ENCODE measurements around the gene KRT35.

Gene KRT35

GRCh38 chr17:41486316-41486715 lies 5.4 kb upstream of the KRT35 start:
- no peak overlapping the region for H3K4me3 ChIP-seq (ENCODE audit: low read length)
- no peak for TF ChIP-seq ZNF274 (IDR thresholded peaks at IDR 0.05; ENCODE audit: low read depth, low read length)

- no peak for TF ChIP-seq ZNF274 (IDR thresholded peaks at IDR 0.05; ENCODE audit: low read depth, low read length)
- H3K4me3 ChIP-seq (ENCODE audit: low read length) = no peak overlapping the region
Observed at GRCh38 chr17:41484920-41485904, 4.3 kb upstream of the KRT35 start.

GRCh38 chr17:41483991-41484826 lies 3.3 kb upstream of the KRT35 start:
- no peak overlapping the region for H3K4me3 ChIP-seq (ENCODE audit: low read length)
- TF ChIP-seq ZNF274 (IDR thresholded peaks at IDR 0.05; ENCODE audit: low read depth, low read length) = no peak

GRCh38 chr17:41483531-41483930 lies 2.6 kb upstream of the KRT35 start:
- TF ChIP-seq ZNF274 (IDR thresholded peaks at IDR 0.05; ENCODE audit: low read depth, low read length) = no peak
- no peak overlapping the region for H3K4me3 ChIP-seq (ENCODE audit: low read length)

GRCh38 chr17:41480581-41480980 lies 370 bp downstream of the KRT35 start:
- no peak for TF ChIP-seq ZNF274 (IDR thresholded peaks at IDR 0.05; ENCODE audit: low read depth, low read length)
- H3K4me3 ChIP-seq (ENCODE audit: low read length) = no peak overlapping the region

GRCh38 chr17:41480136-41480535 lies 815 bp downstream of the KRT35 start:
- no peak overlapping the region for H3K4me3 ChIP-seq (ENCODE audit: low read length)
- no peak for TF ChIP-seq ZNF274 (IDR thresholded peaks at IDR 0.05; ENCODE audit: low read depth, low read length)

- H3K4me3 ChIP-seq (ENCODE audit: low read length) = no peak overlapping the region
- no peak for TF ChIP-seq ZNF274 (IDR thresholded peaks at IDR 0.05; ENCODE audit: low read depth, low read length)
Observed at GRCh38 chr17:41478237-41478636, 2.7 kb downstream of the KRT35 start.

- no peak overlapping the region for H3K4me3 ChIP-seq (ENCODE audit: low read length)
- TF ChIP-seq ZNF274 (IDR thresholded peaks at IDR 0.05; ENCODE audit: low read depth, low read length) = no peak
Observed at GRCh38 chr17:41476866-41477815, 3.8 kb downstream of the KRT35 start.

GRCh38 chr17:41475421-41475820 lies 5.5 kb downstream of the KRT35 start:
- H3K4me3 ChIP-seq (ENCODE audit: low read length) = no peak overlapping the region
- TF ChIP-seq ZNF274 (IDR thresholded peaks at IDR 0.05; ENCODE audit: low read depth, low read length) = no peak

- no peak for TF ChIP-seq ZNF274 (IDR thresholded peaks at IDR 0.05; ENCODE audit: low read depth, low read length)
- no peak overlapping the region for H3K4me3 ChIP-seq (ENCODE audit: low read length)
Observed at GRCh38 chr17:41474863-41475262, 6.1 kb downstream of the KRT35 start.

GRCh38 chr17:41468346-41468745 lies 12.6 kb downstream of the KRT35 start:
- no peak for TF ChIP-seq ZNF274 (IDR thresholded peaks at IDR 0.05; ENCODE audit: low read depth, low read length)
- no peak overlapping the region for H3K4me3 ChIP-seq (ENCODE audit: low read length)

GRCh38 chr17:41467561-41467960 lies 13.4 kb downstream of the KRT35 start:
- no peak for TF ChIP-seq ZNF274 (IDR thresholded peaks at IDR 0.05; ENCODE audit: low read depth, low read length)
- no peak overlapping the region for H3K4me3 ChIP-seq (ENCODE audit: low read length)

- no peak within 1 kb of the TSS for H3K4me3 ChIP-seq (ENCODE audit: low read length)
- no peak for TF ChIP-seq ZNF274 (IDR thresholded peaks at IDR 0.05; ENCODE audit: low read depth, low read length)
Observed at GRCh38 chr17:41466988-41467387, 14.0 kb downstream of the KRT35 start, which contains the start of gene KRT32. TSS of gene KRT32 (minus strand) at chr17:41467386. CDS start at chr17:41467325, 61 bp downstream.
